CD14-positive monocyte (primary cell): Measurements from ENCODE around the gene SLC25A42. TPM values are rescaled to one million over a fixed set of nuclear protein-coding genes. Genes with fewer than 3 reads are reported as not detected.
A peak's percentile ranks its signal among the peaks of the same experiment; 100 is the strongest.

ENCODE experiments used
- DNase-seq, 3 donors: peaks; one replicate each; pipeline ENCODE4 v3.0.0-alpha.2; 2011 to 2022
- H2AFZ ChIP-seq: 2 replicates; pipeline ENCODE4 v1.6.0; 2012; ENCODE audit warnings: mild to moderate bottlenecking, low read depth, low read length, inconsistent platforms; ENCODE audit not compliant: insufficient read depth, poor library complexity, severe bottlenecking
- H3K27ac ChIP-seq, 2 donors: 1 replicate in 1 of 2; 2 replicates in 1 of 2; pipeline ENCODE4 v1.5.1; 2012 to 2013; ENCODE audit warnings: low read length in 2 of 2, control low read depth in 1 of 2, inconsistent platforms in 1 of 2, low read depth in 1 of 2, mild to moderate bottlenecking in 1 of 2
- H3K27me3 ChIP-seq, 2 donors: one replicate each; pipeline versions ENCODE4 v1.6.0 to v1.6.1; 2011 to 2013; ENCODE audit warnings: low read length in 2 of 2; ENCODE audit not compliant: control insufficient read depth in 2 of 2, insufficient read depth in 2 of 2
- H3K36me3 ChIP-seq, 2 donors: replicated peaks in 1 of 2; 1 replicate in 1 of 2; 2 replicates in 1 of 2; pipeline versions ENCODE4 v1.5.1 to v1.6.1; 2012 to 2013; ENCODE audit warnings: low read length in 2 of 2, control low read depth in 1 of 2, inconsistent platforms in 1 of 2, mild to moderate bottlenecking in 1 of 2; ENCODE audit not compliant: insufficient read depth in 2 of 2, control insufficient read depth in 1 of 2
- H3K4me1 ChIP-seq, 2 donors: 1 replicate in 1 of 2; 2 replicates in 1 of 2; pipeline versions ENCODE4 v1.5.1 to v1.6.1; 2012 to 2013; ENCODE audit warnings: low read length in 2 of 2, control low read depth in 1 of 2, inconsistent platforms in 1 of 2, mild to moderate bottlenecking in 1 of 2, moderate library complexity in 1 of 2; ENCODE audit not compliant: insufficient read depth in 2 of 2, control insufficient read depth in 1 of 2
- H3K4me2 ChIP-seq: replicated peaks from 2 replicates; pipeline ENCODE3; 2012; ENCODE audit warnings: low read length, moderate library complexity, mild to moderate bottlenecking; ENCODE audit not compliant: poor library complexity, severe bottlenecking; ENCODE audit errors: extremely low read depth
- H3K4me3 ChIP-seq, 3 experiments: fragments of 200-600 bp in 1 of 3; sonication (generic) in 1 of 3; replicated peaks in 1 of 3; 1 replicate in 2 of 3; 2 replicates in 1 of 3; pipeline ENCODE4 v1.5.1; 2011 to 2013; ENCODE audit warnings: low read length in 3 of 3, mild to moderate bottlenecking in 3 of 3, control low read depth in 2 of 3, low read depth in 2 of 3, inconsistent platforms in 1 of 3, moderate library complexity in 1 of 3
- H3K79me2 ChIP-seq: 2 replicates; pipeline ENCODE4 v1.6.0; 2012; ENCODE audit warnings: mild to moderate bottlenecking, control low read depth, inconsistent platforms, low read length, moderate library complexity; ENCODE audit not compliant: insufficient read depth
- H3K9ac ChIP-seq: 2 replicates; pipeline ENCODE4 v1.6.0; 2017; ENCODE audit warnings: low read length, mild to moderate bottlenecking; ENCODE audit not compliant: insufficient read depth, poor library complexity, severe bottlenecking
- H3K9me3 ChIP-seq, 2 donors: replicated peaks in 1 of 2; 1 replicate in 1 of 2; 2 replicates in 1 of 2; pipeline versions ENCODE4 v1.5.1 to v1.6.1; 2012 to 2013; ENCODE audit warnings: low read length in 2 of 2, control low read depth in 1 of 2; ENCODE audit not compliant: control insufficient read depth in 1 of 2, insufficient read depth in 1 of 2
- H4K20me1 ChIP-seq: 2 replicates; pipeline ENCODE4 v1.6.0; 2012; ENCODE audit warnings: mild to moderate bottlenecking, low read length, control low read depth, moderate library complexity; ENCODE audit not compliant: insufficient read depth
- H3K27ac Mint-ChIP-seq, 7 donors: one replicate each; pipeline ENCODE4 v1.8.0; 2020; ENCODE audit warnings: mild to moderate bottlenecking in 7 of 7, mixed read lengths in 7 of 7, moderate library complexity in 6 of 7, inconsistent platforms in 2 of 7
- H3K27me3 Mint-ChIP-seq, 3 donors: one replicate each; pipeline ENCODE4 v1.8.0; 2021 to 2022; ENCODE audit warnings: low read depth in 3 of 3, mild to moderate bottlenecking in 3 of 3, mixed read lengths in 3 of 3, moderate library complexity in 3 of 3, inconsistent platforms in 1 of 3
- H3K36me3 Mint-ChIP-seq, 2 donors: one replicate each; pipeline ENCODE4 v1.8.0; 2020; ENCODE audit warnings: mixed read lengths in 2 of 2, inconsistent platforms in 1 of 2, mild to moderate bottlenecking in 1 of 2
- H3K4me1 Mint-ChIP-seq: one replicate; pipeline ENCODE4 v1.8.0; 2020; ENCODE audit warnings: mild to moderate bottlenecking, mixed read lengths
- H3K4me3 Mint-ChIP-seq, 2 donors: one replicate each; pipeline ENCODE4 v1.8.0; 2020; ENCODE audit warnings: mild to moderate bottlenecking in 2 of 2, mixed read lengths in 2 of 2, moderate library complexity in 1 of 2
- H3K9me3 Mint-ChIP-seq, 7 donors: one replicate each; pipeline ENCODE4 v1.8.0; 2020 to 2022; ENCODE audit warnings: mixed read lengths in 7 of 7, mild to moderate bottlenecking in 6 of 7, moderate library complexity in 6 of 7, inconsistent platforms in 2 of 7
- CTCF ChIP-seq: fragments of 200-600 bp; IDR thresholded peaks from one replicate; pipeline ENCODE4 v1.8.0; 2022; ENCODE audit warnings: antibody characterized with exemption, mild to moderate bottlenecking
- WGBS: methylation state at CpG from one replicate; pipeline ENCODE4 v1.1.5; 2013; ENCODE audit warnings: missing lambda C conversion rate; ENCODE audit not compliant: insufficient coverage; 5-methylcytosine and 5-hydroxymethylcytosine counted together
- intact Hi-C, 2 donors: fragments of 100-400 bp; cut with micrococcal nuclease; formaldehyde crosslinking; loops; one replicate each; pipeline versions ENCODE4 v1.15.0 to v1.15.1; 2023
- polyA plus RNA-seq, 3 donors: library from polyadenylated mRNA; depleted of rRNA in 1 of 3; unstranded in 2 of 3; stranded (reverse) in 1 of 3; fragments of 300-500 nt in 2 of 3; fragments of >200 nt in 1 of 3; fragmentation: Illumina TruSeq in 2 of 3; gene quantifications; 1 replicate in 2 of 3; 2 replicates in 1 of 3; pipeline ENCODE4 v1.2.3, GENCODE V29; 2012 to 2021

Gene SLC25A42
- polyA plus RNA-seq, 3 donors = 0.68 to 3.1 (median 1.1) TPM

DNA sequence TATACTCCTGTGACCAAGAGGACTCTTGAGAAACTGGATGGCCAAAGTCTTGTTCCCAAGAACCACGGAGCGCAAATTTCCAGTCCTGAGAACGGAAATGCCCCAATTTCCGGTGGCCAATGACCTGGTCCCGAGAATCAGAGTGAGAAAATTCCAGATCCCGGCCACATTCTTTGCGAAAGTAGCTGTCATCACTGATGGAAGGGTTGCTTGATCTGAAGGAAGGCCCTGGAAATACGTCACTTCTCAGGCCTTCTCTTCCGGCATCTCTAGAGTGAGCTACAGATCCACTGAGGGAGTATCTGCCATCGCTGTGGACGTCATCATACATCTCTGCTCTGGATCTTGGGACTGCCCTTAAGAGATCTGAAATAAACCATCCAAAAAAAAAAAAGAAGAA, 37.9 kb upstream of the SLC25A42 start:
- H3K4me1 ChIP-seq = no peaks in the 10 kb centered on the region
- no peak overlapping the region for H3K4me2 ChIP-seq
- no peak for TF ChIP-seq CTCF
- no peak overlapping the region for H3K9ac ChIP-seq
- no peaks in the 10 kb centered on the region for H3K27me3 ChIP-seq
- DNase-seq = no peak
- no peak overlapping the region for H3K27ac ChIP-seq
- H3K36me3 ChIP-seq = peaks cover 69 to 95% of the 10 kb centered on the region in 2 donors
- H3K4me3 ChIP-seq = no peak overlapping the region
- H4K20me1 ChIP-seq = peaks cover 55% of the 10 kb centered on the region
- peaks cover 75 to 96% of the 10 kb centered on the region in 2 donors for H3K36me3 Mint-ChIP-seq
- H3K9me3 ChIP-seq = no peaks in the 10 kb centered on the region
- intact Hi-C loops = no loop called here
- WGBS = over 99% methylated on average over 11 of the region's 11 CpGs
- H3K27me3 Mint-ChIP-seq = no peaks in the 10 kb centered on the region
- H3K4me1 Mint-ChIP-seq = peaks cover 4% of the 10 kb centered on the region
- H3K4me3 Mint-ChIP-seq = no peak overlapping the region
- H2AFZ ChIP-seq = no peak overlapping the region
- H3K9me3 Mint-ChIP-seq = peaks cover 0 to 1% (median 0%) of the 10 kb centered on the region in 7 donors
- H3K27ac Mint-ChIP-seq = peak overlapping the region in 2 of 7 donors; percentile 38 to 66
- peaks cover 99% of the 10 kb centered on the region for H3K79me2 ChIP-seq

DNA sequence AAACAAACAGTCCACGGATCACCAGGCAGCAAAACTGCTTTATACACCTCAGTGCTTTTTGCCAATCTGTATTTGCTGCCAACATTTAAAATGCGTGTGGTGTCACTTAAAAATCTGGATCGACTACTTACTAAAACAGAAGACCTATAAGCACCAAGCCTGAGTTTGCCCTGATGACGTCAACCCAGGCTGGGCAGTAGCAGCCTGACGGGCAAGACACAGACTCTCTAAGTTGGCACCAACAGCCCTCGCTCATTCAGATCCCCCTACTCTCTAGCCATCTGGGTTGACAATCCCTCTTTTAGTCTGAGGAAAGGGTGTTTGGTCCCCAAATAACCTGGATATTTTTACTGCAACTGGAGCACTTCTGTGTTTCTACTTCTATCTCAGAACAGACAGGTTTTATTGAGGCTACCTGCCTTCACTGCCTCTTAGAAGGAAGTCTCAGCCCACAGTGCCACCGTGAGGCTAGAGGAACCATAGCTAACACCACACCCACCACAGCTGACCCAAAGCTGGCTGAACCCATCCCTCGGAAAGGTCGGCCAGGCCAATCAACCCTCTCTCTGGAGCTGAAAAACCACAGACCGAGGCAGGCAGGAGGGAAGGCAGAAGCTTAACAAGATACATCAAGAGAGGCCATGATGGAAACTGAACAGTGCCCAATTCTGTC, 37.4 kb upstream of the SLC25A42 start:
- H3K79me2 ChIP-seq = peaks cover 99% of the 10 kb centered on the region
- H3K4me1 Mint-ChIP-seq = peaks cover 4% of the 10 kb centered on the region
- 79% methylated on average over 5 of the region's 10 CpGs for WGBS
- H3K27me3 Mint-ChIP-seq = no peaks in the 10 kb centered on the region
- no peak overlapping the region for H3K9ac ChIP-seq
- no peak for TF ChIP-seq CTCF
- peaks cover 55% of the 10 kb centered on the region for H4K20me1 ChIP-seq
- no peaks in the 10 kb centered on the region for H3K4me1 ChIP-seq
- H3K27ac ChIP-seq = peak overlapping the region in 1 of 2 donors; percentile 38
- no peak overlapping the region for H3K4me3 ChIP-seq
- no peak overlapping the region for H3K4me3 Mint-ChIP-seq
- H3K27me3 ChIP-seq = no peaks in the 10 kb centered on the region
- H3K36me3 Mint-ChIP-seq = peaks cover 74 to 95% of the 10 kb centered on the region in 2 donors
- no peaks in the 10 kb centered on the region for H3K9me3 ChIP-seq
- H2AFZ ChIP-seq = no peak overlapping the region
- DNase-seq = no peak
- peak overlapping the region in 4 of 7 donors; percentile 38 to 66 (median 59) for H3K27ac Mint-ChIP-seq
- H3K9me3 Mint-ChIP-seq = peaks cover 0 to 1% (median 0%) of the 10 kb centered on the region in 7 donors
- no peak overlapping the region for H3K4me2 ChIP-seq
- peaks cover 69 to 92% of the 10 kb centered on the region in 2 donors for H3K36me3 ChIP-seq
- intact Hi-C loops = no loop called here
